OCI-LY3 (cell line): ENCODE data around the gene TYR.

Experiments
- H2AFZ ChIP-seq: fragments of 200-600, 300-600 bp; shearing (Covaris generic); 2 replicates; pipeline ENCODE4 v1.6.0; 2014; ENCODE audit warnings: antibody characterized with exemption, low read depth, low read length
- H3K27ac ChIP-seq: fragments of 200-600, 300-600 bp; sonication (generic); 2 replicates; pipeline ENCODE4 v1.5.1; 2014; ENCODE audit warnings: mild to moderate bottlenecking, low read length, moderate library complexity, mixed read lengths
- H3K27me3 ChIP-seq: fragments of 200-600, 300-600 bp; sonication (generic); 2 replicates; pipeline ENCODE4 v1.6.1; 2014; ENCODE audit warnings: low read depth, low read length, mixed read lengths
- H3K36me3 ChIP-seq: fragments of 200-600, 300-600 bp; sonication (generic); replicated peaks from 2 replicates; pipeline ENCODE3; 2014; ENCODE audit warnings: low read depth, low read length, mixed read lengths
- H3K4me1 ChIP-seq: fragments of 300-600, 200-600 bp; sonication (generic); 2 replicates; pipeline ENCODE4 v1.6.1; 2014; ENCODE audit warnings: low read length, mixed read lengths
- H3K4me2 ChIP-seq: fragments of 200-600, 300-600 bp; sonication (generic); 2 replicates; pipeline ENCODE4 v1.6.1; 2014; ENCODE audit warnings: low read length, mixed read lengths
- H3K4me3 ChIP-seq: fragments of 300-600, 200-600 bp; sonication (generic); 2 replicates; pipeline ENCODE4 v1.5.1; 2014; ENCODE audit warnings: antibody characterized with exemption, mild to moderate bottlenecking, low read length, moderate library complexity
- H3K79me2 ChIP-seq: fragments of 300-600, 200-600 bp; shearing (Covaris generic); 2 replicates; pipeline ENCODE4 v1.6.1; 2014; ENCODE audit warnings: mild to moderate bottlenecking, low read length, mixed read lengths
- H3K9ac ChIP-seq: fragments of 300-600, 200-600 bp; shearing (Covaris generic); 2 replicates; pipeline ENCODE4 v1.6.0; 2014; ENCODE audit warnings: mild to moderate bottlenecking, low read length, moderate library complexity
- H3K9me3 ChIP-seq: fragments of 200-600, 300-600 bp; shearing (Covaris generic); 2 replicates; pipeline ENCODE4 v1.6.1; 2014; ENCODE audit warnings: low read length, mixed read lengths; ENCODE audit not compliant: insufficient read depth
- H4K20me1 ChIP-seq: fragments of 200-600, 300-600 bp; sonication (generic); 2 replicates; pipeline ENCODE4 v1.6.1; 2016; ENCODE audit warnings: low read length, mixed read lengths; ENCODE audit not compliant: insufficient read depth
- CTCF ChIP-seq: fragments of 200-600, 300-600 bp; sonication (generic); IDR thresholded peaks from 2 replicates; pipeline ENCODE4 v1.5.1; 2014; ENCODE audit warnings: antibody characterized with exemption, low read length, low read depth
- EZH2phosphoT487 ChIP-seq: fragments of 200-600 bp; shearing (Covaris generic); IDR thresholded peaks from 2 replicates; pipeline ENCODE4 v1.6.1; 2018; ENCODE audit warnings: antibody characterized with exemption, mixed run types, low read depth

The TYR gene

GRCh38 chr11:89177691-89178231 lies at the start of gene TYR:
Gene TYR (plus strand): TSS chr11:89177875. CDS start chr11:89177954, 79 bp downstream.
- Histone ChIP-seq H3K4me2 (no peak within 1 kb of the TSS), H2AFZ (no peak within 1 kb of the TSS), H3K27me3 (no peaks in the 10 kb centered on the region), H3K9ac (no peak within 1 kb of the TSS), H3K4me3 (no peak within 1 kb of the TSS), H3K79me2 (no peaks in the 10 kb centered on the region), H3K4me1 (no peaks in the 10 kb centered on the region), H3K9me3 (no peaks in the 10 kb centered on the region), H4K20me1 (no peaks in the 10 kb centered on the region), H3K36me3 (no peaks in the 10 kb centered on the region), H3K27ac (no peak within 1 kb of the TSS)
- TF ChIP-seq EZH2phosphoT487 (no peak), CTCF (no peak)

- Histone ChIP-seq H3K4me3 (no peak overlapping the region), H4K20me1 (no peaks in the 10 kb centered on the region), H3K9ac (no peak overlapping the region), H3K4me2 (no peak overlapping the region), H3K4me1 (no peaks in the 10 kb centered on the region), H3K36me3 (no peaks in the 10 kb centered on the region), H3K27me3 (no peaks in the 10 kb centered on the region), H3K27ac (no peak overlapping the region), H3K79me2 (no peaks in the 10 kb centered on the region), H3K9me3 (no peaks in the 10 kb centered on the region), H2AFZ (no peak overlapping the region)
- TF ChIP-seq EZH2phosphoT487 (no peak), CTCF (no peak)
Measured at GRCh38 chr11:89136606-89137005, 41.1 kb upstream of the TYR start.

- H3K79me2 ChIP-seq: no peaks in the 10 kb centered on the region
- no peak overlapping the region for H3K4me3 ChIP-seq
- no peak overlapping the region for H3K4me2 ChIP-seq
- TF ChIP-seq EZH2phosphoT487: no peak
- no peak for TF ChIP-seq CTCF
- no peaks in the 10 kb centered on the region for H3K4me1 ChIP-seq
- H3K27ac ChIP-seq: no peak overlapping the region
- no peaks in the 10 kb centered on the region for H3K9me3 ChIP-seq
- no peaks in the 10 kb centered on the region for H3K36me3 ChIP-seq
- H3K9ac ChIP-seq: no peak overlapping the region
- H3K27me3 ChIP-seq: no peaks in the 10 kb centered on the region
- no peak overlapping the region for H2AFZ ChIP-seq
- no peaks in the 10 kb centered on the region for H4K20me1 ChIP-seq
Measured at GRCh38 chr11:89147229-89147628, 30.4 kb upstream of the TYR start.

GRCh38 chr11:89159974-89160373 lies 17.7 kb upstream of the TYR start:
- no peak overlapping the region for H3K27ac ChIP-seq
- H3K4me1 ChIP-seq: no peaks in the 10 kb centered on the region
- no peaks in the 10 kb centered on the region for H3K27me3 ChIP-seq
- no peak for TF ChIP-seq EZH2phosphoT487
- H2AFZ ChIP-seq: no peak overlapping the region; the same call in 1 of the 2 replicates
- H3K36me3 ChIP-seq: no peaks in the 10 kb centered on the region
- H3K4me2 ChIP-seq: no peak overlapping the region
- no peaks in the 10 kb centered on the region for H3K9me3 ChIP-seq
- H3K4me3 ChIP-seq: no peak overlapping the region
- H3K79me2 ChIP-seq: no peaks in the 10 kb centered on the region
- H3K9ac ChIP-seq: no peak overlapping the region
- H4K20me1 ChIP-seq: no peaks in the 10 kb centered on the region

GRCh38 chr11:89161949-89162348 lies 15.7 kb upstream of the TYR start:
- Histone ChIP-seq H3K9me3 (no peaks in the 10 kb centered on the region), H3K4me3 (no peak overlapping the region), H3K9ac (no peak overlapping the region), H4K20me1 (no peaks in the 10 kb centered on the region), H3K4me1 (no peaks in the 10 kb centered on the region), H3K79me2 (no peaks in the 10 kb centered on the region), H3K27ac (no peak overlapping the region), H3K27me3 (no peaks in the 10 kb centered on the region), H3K36me3 (no peaks in the 10 kb centered on the region), H2AFZ (no peak overlapping the region), H3K4me2 (no peak overlapping the region)
- no peak for TF ChIP-seq EZH2phosphoT487
- no peak for TF ChIP-seq CTCF
